T-helper 9 cell (primary cell): ENCODE data around the gene LPIN1.

ENCODE experiments used
- DNase-seq: peaks from one replicate; pipeline ENCODE4 v3.0.0-alpha.2; 2020

Gene LPIN1

DNA sequence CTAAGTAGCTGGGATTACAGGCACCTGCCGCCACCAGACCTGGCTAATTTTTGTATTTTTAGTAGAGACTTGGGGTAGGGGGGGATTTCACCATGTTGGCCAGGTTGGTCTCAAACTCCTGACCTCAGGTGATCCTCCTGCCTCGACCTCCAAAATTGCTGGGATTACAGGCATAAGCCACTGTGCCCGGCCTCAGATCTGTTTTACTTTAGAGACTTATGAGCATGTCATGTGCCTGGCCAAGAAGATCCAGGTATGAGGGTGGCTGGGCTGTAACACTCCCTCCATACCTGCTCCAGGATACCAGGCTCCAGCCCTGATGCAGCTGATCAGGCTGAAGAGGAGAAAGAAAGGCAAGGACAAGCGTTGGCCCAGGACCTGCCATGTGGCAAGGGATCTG lies 125.0 kb downstream of the LPIN1 start:
- no peak for DNase-seq

GRCh38 chr2:11872247-11872947 lies 126.0 kb downstream of the LPIN1 start:
- no peak for DNase-seq

- no peak for DNase-seq
Measured at GRCh38 chr2:11872948-11873269, 126.5 kb downstream of the LPIN1 start.

GRCh38 chr2:11873356-11874154 lies 127.1 kb downstream of the LPIN1 start:
- DNase-seq: no peak

DNA sequence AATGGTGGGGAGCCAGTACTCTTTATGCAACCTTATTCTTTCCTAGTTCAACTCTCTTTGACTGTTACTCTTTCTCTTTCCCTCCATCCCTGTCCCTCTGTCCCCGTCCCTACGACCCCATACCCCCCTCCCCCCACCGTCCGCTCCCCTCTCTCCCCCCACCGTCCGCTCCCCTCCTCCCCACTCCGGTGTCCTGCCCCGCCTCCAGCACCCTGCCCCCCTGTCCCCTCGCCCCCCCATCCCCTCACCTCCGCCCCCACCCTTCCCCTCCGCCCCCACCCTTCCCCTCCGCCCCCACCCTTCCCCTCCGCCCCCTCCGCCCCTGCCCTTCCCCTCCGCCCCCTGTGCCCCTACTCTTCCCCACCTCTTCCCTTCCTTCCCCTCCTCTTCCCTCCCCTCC lies 128.4 kb downstream of the LPIN1 start:
- DNase-seq: no peak

- no peak for DNase-seq
Measured at GRCh38 chr2:11875481-11875880, 129.0 kb downstream of the LPIN1 start.

DNA sequence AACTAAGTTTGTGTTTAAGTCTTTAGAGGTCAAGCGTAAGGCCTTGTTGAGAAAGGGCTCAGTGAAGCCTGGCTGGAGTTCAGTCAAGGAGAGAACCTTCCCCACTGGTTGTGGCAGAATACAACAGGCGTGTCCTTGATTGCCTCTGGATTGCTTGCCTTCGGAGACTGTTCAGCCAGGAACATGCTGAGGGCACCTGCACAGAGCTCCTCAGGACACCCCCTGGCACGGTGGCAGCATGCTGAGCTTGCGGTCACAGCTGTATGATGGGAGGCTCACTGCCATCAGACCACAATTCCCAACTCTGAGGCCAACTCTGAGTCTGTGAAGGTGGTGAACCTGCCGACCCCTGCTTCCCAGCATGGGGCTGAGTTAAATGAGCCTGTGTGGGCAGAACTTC lies 130.0 kb downstream of the LPIN1 start:
- DNase-seq: no peak

DNA sequence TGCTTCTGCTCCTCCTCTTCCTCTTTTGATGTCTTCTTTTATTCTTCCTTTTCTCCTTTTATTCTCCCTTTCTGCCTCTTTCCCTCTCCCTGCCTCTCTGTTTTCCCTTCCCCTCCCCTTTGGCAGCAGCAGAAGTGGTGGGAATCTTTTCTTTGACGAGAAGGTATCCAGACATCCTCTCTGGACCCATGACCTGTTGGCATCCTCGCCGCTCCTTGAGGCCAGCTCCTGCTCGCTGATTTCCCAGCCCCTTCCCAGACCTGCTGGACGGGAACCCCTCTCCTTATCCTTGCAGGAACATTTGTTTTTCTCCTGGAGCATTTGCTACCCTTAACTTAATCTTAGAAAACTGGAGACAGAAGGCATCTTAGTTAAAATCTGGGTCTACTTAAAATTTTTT lies 130.5 kb downstream of the LPIN1 start:
- no peak for DNase-seq
